GM12801 (cell line): ENCODE data around the gene NIP7.

Experiments used
- TF ChIP-seq, protein P1 (sequence below): IDR thresholded peaks from one replicate; pipeline ENCODE4 v1.5.1; 2011; ENCODE audit warnings: control low read depth; ENCODE audit not compliant: insufficient read length; ENCODE audit errors: extremely low read depth

The NIP7 gene

DNA sequence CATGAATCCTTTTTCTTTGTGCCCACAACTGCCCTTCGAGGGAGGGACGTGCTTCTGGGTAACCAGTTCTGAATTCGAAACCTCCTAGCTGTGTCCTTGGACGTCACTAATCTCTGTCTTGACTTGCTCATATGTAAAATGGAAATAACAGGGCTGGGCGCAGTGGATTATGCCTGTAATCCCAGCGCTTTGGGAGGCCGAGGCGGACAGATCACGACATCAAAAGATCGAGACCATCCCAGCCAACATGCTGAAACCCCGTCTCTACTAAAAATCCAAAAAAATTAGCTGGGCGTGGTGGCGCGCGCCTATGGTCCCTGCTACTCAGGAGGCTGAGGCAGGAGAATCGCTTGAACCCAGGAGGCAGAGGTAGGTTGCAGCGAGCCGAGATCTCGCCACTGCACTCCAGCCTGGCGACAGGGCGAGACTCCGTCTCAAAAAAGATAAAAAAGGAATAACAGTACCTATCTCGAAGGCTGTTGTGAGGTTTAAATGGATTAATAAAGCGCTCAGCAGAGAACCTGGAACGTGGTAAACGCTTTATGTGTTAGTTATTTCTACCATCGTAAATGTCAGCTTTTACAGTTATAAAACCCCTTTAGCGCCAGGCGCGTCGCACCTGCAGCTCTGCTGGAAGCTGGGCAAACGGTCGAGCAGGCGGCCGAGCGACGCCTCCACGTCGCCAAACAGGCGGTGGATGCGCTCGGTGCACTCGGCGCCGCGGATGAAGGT lies 849 bp upstream of the NIP7 start:
- TF ChIP-seq, protein P1, sequence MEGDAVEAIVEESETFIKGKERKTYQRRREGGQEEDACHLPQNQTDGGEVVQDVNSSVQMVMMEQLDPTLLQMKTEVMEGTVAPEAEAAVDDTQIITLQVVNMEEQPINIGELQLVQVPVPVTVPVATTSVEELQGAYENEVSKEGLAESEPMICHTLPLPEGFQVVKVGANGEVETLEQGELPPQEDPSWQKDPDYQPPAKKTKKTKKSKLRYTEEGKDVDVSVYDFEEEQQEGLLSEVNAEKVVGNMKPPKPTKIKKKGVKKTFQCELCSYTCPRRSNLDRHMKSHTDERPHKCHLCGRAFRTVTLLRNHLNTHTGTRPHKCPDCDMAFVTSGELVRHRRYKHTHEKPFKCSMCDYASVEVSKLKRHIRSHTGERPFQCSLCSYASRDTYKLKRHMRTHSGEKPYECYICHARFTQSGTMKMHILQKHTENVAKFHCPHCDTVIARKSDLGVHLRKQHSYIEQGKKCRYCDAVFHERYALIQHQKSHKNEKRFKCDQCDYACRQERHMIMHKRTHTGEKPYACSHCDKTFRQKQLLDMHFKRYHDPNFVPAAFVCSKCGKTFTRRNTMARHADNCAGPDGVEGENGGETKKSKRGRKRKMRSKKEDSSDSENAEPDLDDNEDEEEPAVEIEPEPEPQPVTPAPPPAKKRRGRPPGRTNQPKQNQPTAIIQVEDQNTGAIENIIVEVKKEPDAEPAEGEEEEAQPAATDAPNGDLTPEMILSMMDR: no peak

DNA sequence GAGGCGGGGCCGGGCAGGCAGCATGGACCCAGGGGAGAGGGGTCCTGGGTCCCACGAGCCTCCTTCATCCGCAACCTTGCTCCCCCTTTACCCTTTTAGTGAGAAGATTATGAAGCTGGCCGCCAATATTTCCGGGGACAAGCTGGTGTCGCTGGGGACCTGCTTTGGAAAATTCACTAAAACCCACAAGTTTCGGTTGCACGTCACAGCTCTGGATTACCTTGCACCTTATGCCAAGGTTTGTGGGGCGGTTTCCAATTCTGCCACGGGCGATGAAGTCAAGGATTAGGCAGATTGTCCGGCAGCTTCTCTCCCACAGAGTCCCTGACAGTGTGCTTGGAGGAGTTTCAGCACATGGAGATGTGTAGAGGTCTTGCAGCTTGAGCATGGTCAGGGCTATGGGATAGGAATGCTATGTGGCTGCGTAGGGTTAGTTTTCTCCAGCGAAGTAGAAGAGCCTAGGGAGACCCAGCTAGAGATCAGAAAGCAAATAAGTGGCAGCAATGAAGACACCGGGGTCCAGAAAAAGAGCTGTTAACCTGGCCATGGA lies 598 bp downstream of the NIP7 start:
- TF ChIP-seq, protein P1: no peak

DNA sequence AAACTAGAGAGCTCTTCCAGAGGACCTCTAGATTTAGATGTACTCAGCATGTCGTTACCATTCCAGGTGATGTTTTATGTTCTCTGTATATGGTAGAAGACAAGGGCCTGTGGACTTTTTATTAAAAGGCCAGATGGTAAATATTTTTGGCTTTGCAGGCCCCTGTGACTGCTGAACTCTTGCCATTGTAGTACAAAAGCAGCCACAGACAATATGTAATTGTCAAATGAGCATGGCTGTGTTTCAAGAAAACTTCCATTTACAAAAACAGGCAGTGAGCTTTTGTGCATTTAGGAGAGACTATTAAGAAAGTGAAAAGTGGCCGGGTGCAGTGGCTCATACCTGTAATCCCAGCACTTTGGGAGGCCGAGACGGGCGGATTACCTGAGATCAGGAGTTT lies 4.6 kb downstream of the NIP7 start:
- TF ChIP-seq, protein P1: no peak

DNA sequence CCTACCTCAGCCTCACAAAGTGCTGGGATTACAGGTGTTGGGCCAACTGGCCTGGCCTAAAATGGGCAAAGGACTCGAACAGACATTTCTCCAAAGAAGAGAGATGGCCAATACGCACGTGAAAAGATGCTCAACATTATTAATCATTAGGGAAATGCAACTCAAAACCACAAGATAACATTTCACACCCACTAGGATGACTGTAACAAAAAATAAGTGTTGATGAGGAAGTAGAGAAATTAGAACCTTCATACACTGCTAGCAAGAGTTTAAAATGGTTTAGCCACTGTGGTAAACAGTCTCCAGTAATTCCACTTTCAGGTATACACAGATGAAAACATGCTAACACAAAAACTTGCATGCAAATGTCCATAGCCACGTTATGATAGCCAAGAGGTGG lies 6.4 kb downstream of the NIP7 start:
- TF ChIP-seq, protein P1: no peak

DNA sequence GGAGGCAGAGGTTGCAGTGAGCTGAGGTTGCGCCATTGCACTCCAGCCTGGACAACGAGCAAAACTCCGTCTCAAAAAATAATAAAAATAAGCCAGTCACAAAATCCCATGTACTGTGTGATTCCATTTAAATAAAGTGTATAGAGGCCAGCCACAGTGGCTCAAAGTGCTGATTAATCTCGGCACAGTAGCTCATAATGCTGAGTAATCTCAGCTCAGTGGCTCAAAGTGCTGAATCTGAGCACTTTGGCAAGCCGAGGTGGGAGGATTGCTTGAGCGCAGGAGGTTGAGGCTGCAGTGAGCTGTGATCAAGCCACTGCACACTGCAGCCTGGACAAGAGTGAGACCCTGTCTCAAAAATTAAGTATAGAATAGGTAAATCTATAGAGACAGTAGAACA lies 7.1 kb downstream of the NIP7 start:
- TF ChIP-seq, protein P1: no peak

DNA sequence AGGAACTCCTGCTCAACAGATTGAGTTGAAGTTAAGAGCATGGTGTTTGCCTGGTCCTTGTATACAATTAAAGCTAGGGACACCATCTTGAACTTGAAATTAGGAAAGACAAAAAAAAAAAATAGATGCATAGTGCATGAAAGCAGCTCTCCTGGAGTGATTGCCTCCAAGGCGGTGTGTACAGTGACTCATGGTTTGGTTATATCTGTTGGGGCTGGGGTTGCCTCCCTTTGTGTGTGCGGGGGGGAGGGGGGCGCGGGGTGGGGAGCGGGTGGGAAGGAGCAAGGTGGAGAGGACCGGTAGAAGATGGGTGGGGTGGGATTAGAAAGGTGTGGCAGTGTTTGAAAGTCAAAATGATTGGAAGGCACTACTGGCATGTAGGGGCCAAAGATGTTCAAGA lies 8.7 kb downstream of the NIP7 start:
- TF ChIP-seq, protein P1: no peak

DNA sequence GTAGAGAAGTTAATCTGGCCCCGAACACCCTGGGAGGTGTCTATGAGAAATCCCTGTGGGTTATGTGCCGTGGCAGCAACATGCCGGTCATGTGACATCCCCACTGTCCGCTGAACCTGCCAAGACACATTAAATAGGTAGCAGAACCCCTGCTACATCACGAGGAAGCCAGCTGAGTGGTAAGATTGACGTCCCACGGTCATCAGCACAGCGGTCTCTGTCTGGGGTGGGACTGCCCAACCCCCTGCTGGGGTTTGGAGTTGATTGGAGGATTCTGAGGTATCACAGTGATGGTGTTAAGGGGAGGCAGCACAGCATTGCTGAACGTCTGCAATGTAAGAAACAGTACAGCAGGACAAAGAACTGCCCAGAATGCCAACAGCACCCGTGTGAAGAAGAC lies 10.0 kb downstream of the NIP7 start:
- TF ChIP-seq, protein P1: no peak
